HG03095 (cell line): ENCODE results near the gene CTSA.

Source experiments
- ATAC-seq: cut with Tn5 transposase; IDR thresholded peaks from one replicate; pipeline ENCODE4 v1.9.1; 2021; ENCODE audit warnings: moderate library complexity; ENCODE audit not compliant: unreplicated experiment

The CTSA gene

DNA sequence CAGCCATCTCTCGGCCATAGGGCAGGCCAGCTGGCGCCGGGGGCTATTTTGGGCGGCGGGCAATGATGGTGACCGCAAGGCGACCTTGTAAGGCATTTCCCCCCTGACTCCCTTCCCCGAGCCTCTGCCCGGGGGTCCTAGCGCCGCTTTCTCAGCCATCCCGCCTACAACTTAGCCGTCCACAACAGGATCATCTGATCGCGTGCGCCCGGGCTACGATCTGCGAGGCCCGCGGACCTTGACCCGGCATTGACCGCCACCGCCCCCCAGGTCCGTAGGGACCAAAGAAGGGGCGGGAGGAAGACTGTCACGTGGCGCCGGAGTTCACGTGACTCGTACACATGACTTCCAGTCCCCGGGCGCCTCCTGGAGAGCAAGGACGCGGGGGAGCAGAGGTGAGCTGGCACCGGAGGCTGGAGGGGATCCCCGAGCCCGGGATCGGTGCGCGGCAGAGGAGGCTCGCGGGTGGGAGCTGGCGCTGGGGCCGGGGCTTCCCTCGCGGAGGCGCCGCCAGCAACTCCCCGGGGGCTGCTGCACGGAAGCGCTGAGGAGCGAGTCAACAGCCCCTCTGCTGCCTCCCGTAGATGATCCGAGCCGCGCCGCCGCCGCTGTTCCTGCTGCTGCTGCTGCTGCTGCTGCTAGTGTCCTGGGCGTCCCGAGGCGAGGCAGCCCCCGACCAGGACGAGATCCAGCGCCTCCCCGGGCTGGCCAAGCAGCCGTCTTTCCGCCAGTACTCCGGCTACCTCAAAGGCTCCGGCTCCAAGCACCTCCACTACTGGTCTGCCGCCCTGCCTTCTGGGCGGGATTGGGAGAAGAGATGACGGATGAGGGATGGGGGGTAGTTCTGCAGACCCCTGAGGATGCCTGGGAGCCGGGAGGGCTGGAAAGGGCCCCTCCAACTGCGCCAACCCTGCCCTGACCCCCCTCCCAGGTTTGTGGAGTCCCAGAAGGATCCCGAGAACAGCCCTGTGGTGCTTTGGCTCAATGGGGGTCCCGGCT lies at the start of gene CTSA, which contains the start of gene NEURL2:
Gene CTSA, plus strand, starts transcription at position 351 of the 999 bp plus-strand sequence. Its CDS starts 234 bp downstream, at position 585.
Gene NEURL2, minus strand, starts transcription at position 224 of the 999 bp plus-strand sequence. Its CDS starts 217 bp downstream, at position 7.
- ATAC-seq: peak; percentile 68

DNA sequence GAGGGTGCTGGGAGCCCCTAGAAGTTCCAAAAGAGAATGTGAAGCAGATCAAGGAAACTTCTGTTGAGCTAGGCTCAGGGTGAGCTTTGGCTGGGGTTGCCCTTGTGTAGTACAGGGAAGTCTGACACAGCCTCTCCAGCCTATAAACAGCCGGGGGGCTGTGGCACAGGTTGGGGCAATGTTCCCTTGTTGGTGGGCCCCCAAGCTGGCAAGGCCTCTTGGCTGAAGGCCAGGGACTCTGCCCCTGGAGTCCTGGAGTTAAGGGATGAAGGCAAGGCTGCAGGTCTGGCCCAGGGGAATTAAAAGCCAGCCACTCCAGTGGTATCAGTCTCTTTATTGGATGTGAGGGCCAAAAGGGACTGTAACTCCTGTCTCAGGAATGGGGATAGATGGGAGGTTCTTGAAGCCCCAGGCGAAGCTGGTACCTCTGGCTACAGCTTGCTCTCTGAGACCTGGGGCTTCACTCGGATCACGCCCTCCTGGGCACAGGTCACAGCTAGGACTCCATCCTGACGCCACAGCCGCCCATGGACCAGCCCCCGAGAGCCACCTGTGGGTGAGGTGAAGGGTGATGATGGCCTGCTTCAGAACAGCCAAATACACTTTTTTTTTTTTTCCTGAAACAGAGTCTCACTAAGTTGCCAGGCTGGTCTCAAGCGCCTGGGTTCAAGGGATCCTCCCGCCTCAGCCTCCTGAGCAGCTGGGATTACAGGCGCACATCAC lies 49.6 kb upstream of the CTSA start:
- ATAC-seq: no peak

DNA sequence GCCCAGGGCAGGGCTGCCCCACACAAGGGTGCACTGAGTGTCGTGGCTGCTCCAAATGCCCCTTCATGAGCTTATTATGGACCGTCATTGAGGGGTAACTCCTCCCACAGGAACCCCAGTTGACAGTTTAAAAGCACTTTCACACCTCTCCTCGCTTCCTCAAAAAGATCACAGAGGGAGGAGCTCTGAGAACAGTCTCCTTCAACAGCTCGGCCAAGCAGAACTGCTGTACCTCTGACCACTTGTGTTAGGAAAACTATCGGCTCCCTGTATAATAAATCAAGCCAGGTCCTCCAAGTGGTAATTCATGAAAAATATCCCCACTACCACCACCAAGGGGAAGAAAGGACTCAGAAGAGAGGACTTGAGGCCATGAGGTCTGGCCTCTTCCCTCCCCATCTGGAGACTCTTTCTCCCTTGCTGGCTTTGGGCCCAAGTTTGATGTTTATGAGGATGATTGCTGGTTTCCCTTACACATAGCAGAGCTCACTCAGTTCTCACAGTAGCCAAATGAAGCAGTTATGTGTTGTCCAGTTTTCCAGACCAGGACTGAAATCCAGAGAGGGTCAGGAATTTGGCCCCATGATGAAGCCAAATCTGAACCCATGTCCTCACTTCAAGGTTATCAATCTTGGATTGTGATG lies 48.8 kb upstream of the CTSA start:
- ATAC-seq: no peak

DNA sequence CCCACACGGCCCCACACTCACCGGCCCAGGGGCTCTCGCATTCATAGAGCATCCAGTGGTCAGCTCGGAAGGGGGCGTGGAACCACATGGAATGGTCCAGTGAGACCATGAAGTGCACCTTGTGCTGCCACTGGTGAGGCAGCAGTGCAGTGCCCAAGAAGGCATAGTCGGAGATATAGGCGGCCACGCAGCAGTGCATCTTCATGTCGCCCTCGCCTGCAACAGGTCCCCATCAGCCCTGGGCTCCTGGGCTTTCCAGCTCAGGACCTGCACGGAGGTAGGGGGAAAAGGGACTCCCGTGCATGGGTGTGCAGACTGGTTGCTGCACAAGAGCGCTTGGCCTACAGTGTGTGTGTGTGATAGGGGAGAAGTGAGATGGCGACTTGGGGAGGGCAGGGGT lies 47.6 kb upstream of the CTSA start:
- no peak for ATAC-seq

DNA sequence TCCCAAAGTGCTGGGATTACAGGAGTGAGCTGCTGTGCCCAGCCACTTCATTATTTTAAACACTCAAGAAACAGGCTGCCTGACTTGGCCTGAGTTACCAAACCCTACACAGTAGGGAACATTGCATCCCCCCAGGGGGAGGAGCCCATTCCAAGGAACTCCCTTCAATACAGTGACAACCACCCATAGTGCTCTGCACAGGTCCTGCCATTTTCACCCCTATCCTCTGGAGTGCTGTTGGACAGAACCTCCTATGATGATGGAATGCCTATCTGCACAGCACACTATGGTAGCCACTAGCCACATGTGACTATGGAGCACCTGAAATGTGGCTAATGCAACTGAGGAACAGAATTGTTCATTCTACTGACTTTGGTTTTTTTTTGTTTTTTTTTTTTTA lies 45.7 kb upstream of the CTSA start:
- ATAC-seq: no peak

DNA sequence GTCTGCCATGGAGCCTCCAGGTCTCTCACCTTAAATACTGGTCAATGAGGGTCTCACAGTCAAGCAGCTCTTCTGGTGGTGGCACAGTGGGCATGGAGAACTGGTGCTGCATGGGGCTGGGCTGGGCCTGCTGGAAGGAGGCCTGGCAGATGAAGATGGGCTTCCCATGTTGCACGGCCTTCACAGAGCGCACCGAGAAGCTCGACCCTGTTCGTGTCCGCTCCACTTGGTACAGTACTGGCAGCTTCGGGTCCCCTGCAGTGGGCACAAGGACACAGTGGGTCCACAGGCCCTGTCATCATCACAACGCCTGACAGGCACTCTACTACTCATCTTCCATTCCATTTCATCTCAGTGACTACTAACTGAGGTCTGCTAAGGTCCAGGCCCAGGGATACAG lies 42.7 kb upstream of the CTSA start:
- ATAC-seq: no peak

DNA sequence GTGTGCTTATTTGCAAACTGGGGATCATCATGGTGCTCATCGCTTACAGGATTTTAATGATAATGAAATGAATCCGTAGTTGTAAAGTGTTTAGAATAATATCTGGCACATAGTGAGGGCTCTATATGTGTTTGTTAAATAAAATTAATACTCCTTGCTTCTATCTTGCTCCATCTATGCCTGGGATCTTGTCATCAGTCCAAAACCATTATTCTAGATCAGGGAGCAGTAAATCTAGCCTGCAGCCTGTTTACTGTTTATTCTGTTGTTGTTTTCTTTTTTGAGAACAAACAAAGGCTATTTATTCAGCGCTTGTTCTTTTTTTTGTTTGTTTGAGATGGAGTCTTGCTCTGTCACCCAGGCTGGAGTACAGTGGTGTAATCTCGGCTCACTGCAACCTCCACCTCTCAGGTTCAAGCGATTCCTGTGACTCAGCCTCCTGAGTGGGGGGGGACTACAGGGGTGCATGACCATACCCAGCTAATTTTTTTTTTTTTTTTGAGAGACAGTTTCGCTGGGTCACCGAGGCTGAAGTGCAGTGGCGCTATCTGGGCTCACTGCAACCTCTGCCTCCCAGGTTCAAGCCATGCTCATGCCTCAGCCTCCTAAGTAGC lies 42.1 kb upstream of the CTSA start:
- ATAC-seq: no peak

DNA sequence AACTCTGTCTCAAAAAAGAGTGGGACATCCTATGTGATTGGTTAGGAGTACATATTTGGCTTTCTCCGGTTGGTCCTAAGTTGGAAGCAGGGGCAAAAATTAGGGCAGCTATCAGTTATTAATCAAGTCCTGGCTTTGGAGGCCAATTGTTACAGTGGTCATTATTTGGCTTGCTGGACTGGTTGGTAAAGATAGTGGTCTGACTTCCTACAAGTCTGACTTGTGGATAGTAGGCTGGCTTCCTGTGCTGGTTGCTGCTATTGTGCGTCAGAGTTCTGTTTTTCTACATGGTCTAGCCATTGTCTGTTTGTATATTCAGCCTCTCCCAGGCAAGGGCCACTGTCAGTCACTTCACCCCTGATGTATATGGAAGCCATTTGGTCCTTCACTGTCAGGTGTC lies 40.9 kb upstream of the CTSA start:
- no peak for ATAC-seq

DNA sequence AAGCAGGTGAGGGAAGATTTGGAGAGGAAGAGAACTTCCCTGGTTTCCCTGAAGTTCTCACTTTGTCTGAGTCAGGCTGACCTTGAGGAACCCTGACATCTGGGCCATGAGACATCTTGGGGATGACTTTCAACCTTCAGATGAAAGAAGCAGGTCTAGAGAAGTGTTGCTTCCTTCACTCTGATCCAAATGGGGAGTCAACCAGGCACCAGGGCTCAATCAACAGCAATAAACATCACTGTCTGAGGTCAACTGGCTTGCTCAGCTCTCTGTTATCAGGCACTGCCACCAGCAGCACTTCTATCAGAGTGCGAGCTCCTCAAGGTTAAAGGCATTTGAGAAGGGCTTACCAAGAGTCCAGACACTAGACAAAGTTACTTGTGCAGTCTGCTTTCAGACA lies 40.2 kb upstream of the CTSA start:
- no peak for ATAC-seq

DNA sequence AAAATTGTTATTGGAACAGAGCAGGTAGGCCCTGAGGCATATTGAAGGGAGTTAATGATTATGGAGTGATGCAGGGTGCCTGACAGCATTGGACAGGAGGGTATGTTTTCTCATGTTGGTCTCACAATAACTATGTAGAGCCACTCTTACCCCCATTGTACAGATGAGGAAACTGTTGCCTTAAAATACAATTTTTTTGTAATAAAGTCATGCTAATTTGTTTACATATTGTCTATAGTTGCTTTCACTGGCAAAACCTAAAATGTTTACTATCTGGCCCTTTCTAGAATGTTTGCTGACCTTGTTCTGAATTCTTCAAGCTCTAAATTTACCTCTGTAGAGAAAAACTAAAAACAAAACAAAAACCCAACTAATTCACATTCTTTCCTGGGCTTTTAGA lies 39.6 kb upstream of the CTSA start:
- ATAC-seq: no peak

DNA sequence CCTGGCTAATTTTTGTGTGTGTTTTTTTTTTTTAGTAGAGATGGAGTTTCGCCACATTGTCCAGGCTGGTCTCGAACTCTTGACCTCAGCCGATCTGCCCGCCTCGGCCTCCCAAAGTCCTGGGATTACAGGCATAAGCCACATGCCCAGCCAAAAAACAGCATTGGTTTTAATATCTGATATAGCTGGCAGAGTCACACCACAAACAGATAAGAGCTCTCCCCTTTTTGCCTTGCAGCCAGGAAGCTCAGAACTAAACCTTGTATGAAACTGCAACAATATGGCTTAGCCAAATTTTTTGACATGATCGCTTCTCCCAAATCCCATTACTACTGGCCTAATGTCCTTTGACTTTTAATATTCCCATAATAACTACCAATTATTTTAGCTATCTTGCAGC lies 38.8 kb upstream of the CTSA start:
- no peak for ATAC-seq

DNA sequence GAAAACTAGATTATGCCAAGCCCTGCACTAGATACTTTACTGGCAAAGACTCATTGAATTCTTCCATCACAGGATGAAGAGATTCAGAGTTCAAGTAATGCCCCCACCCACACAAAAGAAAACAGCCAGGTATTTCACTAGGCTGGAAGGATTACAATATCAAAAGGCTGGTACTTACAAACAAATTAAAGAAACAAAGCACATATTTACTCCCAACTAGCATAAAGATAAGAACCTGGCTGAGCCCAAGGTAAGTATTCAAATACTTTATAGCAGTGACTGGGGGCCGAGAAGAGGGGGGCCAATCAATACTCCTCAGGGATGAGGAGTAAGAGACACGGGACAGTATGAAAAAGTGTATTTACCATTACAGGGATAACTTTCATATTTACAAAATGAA lies 37.7 kb upstream of the CTSA start:
- no peak for ATAC-seq

DNA sequence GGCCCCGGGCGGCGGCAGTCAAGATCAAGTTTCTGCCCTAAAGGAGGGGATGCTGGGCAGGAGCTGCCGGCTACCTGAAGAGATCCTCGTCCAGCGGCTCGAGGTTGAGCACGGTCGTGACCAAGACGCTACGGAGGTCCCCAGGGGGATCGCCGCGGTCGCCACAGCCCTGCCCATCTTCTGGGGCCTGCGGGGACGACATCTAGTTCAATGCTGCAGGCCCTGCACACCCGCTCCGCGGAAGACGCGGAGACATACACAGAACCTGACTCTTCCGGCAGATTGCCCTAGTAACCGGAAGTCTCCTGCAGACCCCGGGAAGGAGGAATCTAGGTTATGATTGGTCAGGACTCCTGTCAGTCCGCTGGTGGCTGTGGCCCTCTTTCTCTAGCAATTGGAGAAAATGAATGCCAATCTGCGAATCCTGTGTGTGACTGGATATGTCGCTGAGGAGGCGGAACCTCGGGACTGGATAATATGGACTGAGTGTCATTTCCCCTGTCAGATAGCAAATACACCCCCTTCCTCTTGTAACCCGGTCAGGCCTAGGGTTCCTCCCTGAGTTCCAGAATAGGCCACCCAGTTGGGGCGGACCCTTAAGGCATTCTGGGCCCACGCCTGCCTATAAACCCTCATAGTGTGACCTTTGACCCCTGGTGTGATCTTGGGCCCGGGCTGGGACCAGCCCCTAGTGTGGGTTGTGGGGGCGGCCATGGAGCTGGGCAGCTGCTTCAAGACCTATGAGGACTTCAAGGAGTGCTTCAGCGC lies 33.8 kb upstream of the CTSA start, which contains the start of the genes ACOT8 and ZSWIM3:
Gene ACOT8, minus strand, starts transcription at position 279 of the 768 bp plus-strand sequence. Its CDS starts 77 bp downstream, at position 202.
Gene ZSWIM3, plus strand, starts transcription at position 501 of the 768 bp plus-strand sequence. Its CDS starts 212 bp downstream, at position 713.
- ATAC-seq: peak; percentile 89

DNA sequence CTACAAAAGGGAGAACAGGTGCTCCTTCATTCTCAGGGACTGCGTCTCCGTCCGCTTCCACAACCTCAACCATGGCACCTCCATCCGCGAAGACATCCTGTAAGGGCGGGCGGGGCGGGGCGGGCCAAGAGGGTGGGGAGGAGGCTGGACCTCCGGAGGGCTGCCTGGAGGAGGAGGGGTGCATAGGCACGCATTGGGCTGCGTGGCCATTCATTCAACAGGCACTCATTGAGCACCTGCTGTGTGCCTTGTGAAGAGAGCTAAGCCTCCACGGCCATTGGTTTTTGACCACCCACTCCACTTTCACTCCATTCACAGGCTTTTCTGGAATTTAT lies 33.3 kb upstream of the CTSA start:
- peak; percentile 24 for ATAC-seq

DNA sequence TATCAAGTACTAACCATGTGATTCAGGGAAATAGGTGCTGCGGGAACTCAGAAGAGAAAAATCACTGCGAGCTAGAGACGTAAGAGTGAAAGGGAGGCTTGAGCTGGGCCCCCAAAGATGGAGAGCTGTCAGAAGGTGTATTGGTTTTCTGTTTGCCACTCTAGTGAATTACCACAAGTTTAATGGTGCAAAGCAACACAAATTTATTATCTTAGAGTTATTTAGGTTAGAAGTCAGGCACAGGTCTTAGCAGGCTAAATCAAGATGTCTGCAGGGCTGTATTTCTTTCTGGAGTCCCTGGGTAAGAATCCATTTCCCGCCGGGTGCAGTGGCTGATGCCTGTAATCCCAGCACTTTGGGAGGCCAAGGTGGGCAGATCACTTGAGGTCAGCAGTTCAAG lies 31.2 kb upstream of the CTSA start:
- ATAC-seq: no peak

DNA sequence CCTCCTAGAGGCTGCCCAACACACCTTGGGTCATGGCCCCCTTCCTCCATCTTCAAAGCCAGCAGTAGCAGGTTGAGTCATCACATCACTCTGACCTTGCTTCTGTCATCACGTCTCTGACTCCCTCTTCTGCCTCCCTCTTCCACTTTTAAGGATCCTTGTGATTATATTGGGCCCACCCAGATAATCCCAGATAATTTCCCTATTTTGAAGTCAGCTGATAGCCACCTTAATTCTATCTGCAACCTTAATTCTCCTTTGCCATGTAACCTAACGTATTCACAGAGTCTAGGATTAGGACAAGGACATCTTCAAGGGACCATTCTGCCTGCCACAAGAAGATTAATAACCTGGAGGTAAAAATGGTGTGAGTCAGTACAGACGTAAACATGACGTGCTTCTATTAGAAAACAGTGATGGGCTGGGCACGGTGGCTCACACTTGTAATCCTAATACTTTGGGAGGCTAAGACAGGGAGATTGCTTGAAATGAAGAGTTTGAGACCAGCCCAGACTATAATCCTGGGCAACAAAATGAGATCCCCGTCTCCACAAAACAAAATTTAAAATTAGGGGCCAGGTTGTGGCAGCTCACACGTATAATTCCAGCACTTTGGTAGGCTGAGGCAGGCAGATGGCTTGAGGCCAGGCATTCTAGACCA lies 30.4 kb upstream of the CTSA start:
- ATAC-seq: no peak

DNA sequence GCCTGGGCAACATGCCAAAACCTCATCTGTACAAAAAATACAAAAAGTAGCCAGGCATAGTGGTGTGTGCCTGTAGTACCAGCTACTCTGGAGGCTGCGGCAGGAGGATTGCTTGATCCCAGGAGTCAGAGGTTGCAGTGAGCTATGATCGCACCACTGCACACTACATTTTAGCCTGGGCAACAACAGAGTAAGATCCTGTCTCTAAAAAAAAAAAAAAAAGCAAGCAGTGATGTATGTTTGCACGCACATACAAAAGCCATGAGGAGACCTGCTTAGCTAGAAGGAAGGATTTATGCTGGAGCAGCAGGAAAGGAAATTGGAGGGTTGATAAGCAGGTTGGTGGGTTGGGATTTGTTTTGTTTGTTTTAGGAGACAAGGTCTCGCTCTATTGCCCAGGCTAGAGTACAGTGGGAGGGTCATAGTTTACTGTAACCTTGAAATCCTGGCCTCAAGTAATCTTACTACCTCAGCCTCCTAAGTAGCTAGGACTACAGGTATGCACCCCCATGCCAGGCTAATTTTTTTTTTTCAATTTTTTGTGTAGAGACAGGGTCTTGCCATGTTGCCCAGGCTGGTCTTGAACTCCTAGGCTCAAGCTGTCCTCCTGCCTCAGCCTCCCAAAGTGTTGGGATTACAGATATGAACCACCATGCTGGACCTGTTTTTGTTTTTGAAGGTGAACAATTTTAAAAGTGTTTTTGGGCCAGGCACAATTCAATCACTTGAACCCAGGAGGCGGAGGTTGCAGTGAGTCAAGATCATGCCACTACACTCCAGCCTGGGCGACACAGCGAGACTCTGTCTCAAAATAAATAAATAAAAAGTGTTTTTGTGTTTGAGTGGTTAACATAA lies 29.7 kb upstream of the CTSA start:
- no peak for ATAC-seq
